WERI-Rb-1 (cell line): ENCODE data around the gene PCSK6.
"Not testable (repeated sequence)": the region's sequence is repeated elsewhere in the genome, so short reads cannot be mapped to it uniquely, and the experiment has no call there.

ENCODE experiments used
- DNase-seq: peaks from one replicate; pipeline ENCODE4 v3.0.0-alpha.2; 2020
- H3K27ac ChIP-seq: fragments of 250-450 bp; sonication (Bioruptor Pico); 2 replicates; pipeline ENCODE4 v1.5.1; 2020; ENCODE audit warnings: mild to moderate bottlenecking, moderate library complexity
- H3K27me3 ChIP-seq: fragments of 250-450 bp; sonication (Bioruptor Pico); 2 replicates; pipeline ENCODE4 v1.5.1; 2021; ENCODE audit warnings: mild to moderate bottlenecking, low read depth, moderate library complexity; ENCODE audit not compliant: insufficient read depth, severe bottlenecking
- H3K36me3 ChIP-seq: fragments of 250-450 bp; sonication (Bioruptor Pico); 2 replicates; pipeline ENCODE4 v1.5.1; 2020; ENCODE audit warnings: mild to moderate bottlenecking, moderate library complexity
- H3K4me3 ChIP-seq: 2 replicates; pipeline ENCODE4 v1.5.1; 2011; ENCODE audit warnings: low read depth, mild to moderate bottlenecking, control low read depth, low read length
- H3K9me3 ChIP-seq: fragments of 250-450 bp; sonication (Bioruptor Pico); 2 replicates; pipeline ENCODE4 v1.5.1; 2021; ENCODE audit warnings: mild to moderate bottlenecking, moderate library complexity; ENCODE audit not compliant: severe bottlenecking
- TF ChIP-seq, protein P1 (sequence below): IDR thresholded peaks from 2 replicates; pipeline ENCODE4 v1.5.1; 2011; ENCODE audit warnings: low read depth, mild to moderate bottlenecking, control low read depth, inconsistent platforms, low read length

Gene PCSK6

DNA sequence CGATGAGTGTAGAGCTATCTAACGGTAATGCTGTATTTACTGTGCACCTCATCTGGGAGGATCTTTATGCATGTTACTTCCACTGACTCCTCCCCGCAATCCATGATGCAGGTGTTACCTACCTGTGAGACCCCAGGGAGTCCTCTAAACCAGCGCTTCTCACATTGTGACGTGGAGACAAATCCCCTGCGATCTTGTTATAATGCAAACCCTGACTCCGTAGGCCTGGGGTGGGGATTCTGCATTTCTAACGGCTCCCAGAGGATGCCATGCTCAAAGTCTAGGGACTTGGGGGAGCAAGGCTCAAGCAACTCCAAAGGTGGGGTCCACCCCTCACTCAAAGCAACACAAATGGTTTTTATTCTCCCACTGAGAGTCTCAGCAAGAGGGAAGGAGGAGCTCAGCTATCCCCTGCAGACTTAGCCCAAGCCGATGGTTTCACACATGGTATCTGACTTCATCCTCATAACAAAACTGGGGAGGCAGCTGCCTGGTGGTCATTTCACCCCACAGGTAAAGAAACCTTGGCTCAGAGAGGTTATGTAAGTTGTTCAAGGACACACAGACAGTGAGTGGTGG lies 63.6 kb downstream of the PCSK6 start:
- no peaks in the 10 kb centered on the region for H3K36me3 ChIP-seq
- no peak overlapping the region for H3K4me3 ChIP-seq
- no peaks in the 10 kb centered on the region for H3K9me3 ChIP-seq
- H3K27me3 ChIP-seq = no peaks in the 10 kb centered on the region
- no peak for DNase-seq
- no peak overlapping the region for H3K27ac ChIP-seq
- TF ChIP-seq, protein P1, sequence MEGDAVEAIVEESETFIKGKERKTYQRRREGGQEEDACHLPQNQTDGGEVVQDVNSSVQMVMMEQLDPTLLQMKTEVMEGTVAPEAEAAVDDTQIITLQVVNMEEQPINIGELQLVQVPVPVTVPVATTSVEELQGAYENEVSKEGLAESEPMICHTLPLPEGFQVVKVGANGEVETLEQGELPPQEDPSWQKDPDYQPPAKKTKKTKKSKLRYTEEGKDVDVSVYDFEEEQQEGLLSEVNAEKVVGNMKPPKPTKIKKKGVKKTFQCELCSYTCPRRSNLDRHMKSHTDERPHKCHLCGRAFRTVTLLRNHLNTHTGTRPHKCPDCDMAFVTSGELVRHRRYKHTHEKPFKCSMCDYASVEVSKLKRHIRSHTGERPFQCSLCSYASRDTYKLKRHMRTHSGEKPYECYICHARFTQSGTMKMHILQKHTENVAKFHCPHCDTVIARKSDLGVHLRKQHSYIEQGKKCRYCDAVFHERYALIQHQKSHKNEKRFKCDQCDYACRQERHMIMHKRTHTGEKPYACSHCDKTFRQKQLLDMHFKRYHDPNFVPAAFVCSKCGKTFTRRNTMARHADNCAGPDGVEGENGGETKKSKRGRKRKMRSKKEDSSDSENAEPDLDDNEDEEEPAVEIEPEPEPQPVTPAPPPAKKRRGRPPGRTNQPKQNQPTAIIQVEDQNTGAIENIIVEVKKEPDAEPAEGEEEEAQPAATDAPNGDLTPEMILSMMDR = no peak

DNA sequence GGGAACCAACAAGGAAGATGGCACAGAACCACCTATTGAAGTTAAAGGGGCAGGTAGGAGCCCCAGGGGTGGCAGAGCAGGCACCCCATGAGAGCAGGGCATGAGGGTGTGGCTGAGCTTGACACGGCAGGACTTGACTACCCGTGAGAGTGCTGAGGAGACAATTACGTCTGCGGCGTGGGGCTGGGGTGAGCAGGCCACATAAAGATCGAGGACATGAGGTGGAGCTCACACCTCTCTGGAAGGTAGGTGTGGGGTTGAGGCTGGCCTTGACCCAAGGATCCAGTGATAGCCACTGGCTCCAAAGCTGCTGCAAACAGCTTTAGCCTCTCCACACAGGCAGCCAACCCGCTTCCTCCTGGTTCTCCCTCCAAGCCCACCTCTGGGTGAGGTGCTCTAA lies 64.5 kb downstream of the PCSK6 start:
- H3K36me3 ChIP-seq = no peaks in the 10 kb centered on the region
- DNase-seq = no peak
- no peaks in the 10 kb centered on the region for H3K27me3 ChIP-seq
- H3K9me3 ChIP-seq = no peaks in the 10 kb centered on the region
- H3K4me3 ChIP-seq = no peak overlapping the region
- H3K27ac ChIP-seq = no peak overlapping the region
- TF ChIP-seq, protein P1 = no peak

DNA sequence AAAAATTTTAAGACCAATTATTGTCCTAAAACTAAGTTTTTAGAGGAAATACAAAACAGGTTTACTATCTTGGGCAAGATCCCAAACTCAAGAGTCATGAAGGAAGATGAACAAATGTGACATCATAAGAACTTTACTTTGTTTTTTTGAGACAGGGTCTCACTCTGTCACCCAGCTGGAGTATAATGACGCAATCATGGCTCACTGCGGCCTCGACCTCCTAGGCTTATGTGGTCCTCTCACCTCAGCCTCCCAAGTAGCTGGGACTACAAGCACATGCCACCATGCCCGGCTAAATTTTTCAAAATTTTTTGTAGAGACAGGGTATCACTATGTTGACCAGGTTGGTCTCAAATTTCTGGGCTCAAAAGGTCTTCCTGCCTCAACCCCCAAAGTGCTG lies 69.3 kb downstream of the PCSK6 start:
- DNase-seq = no peak
- peaks cover 3% of the 10 kb centered on the region for H3K9me3 ChIP-seq
- H3K4me3 ChIP-seq = no peak overlapping the region
- no peak overlapping the region for H3K27ac ChIP-seq
- no peaks in the 10 kb centered on the region for H3K27me3 ChIP-seq
- TF ChIP-seq, protein P1 = no peak
- no peaks in the 10 kb centered on the region for H3K36me3 ChIP-seq

DNA sequence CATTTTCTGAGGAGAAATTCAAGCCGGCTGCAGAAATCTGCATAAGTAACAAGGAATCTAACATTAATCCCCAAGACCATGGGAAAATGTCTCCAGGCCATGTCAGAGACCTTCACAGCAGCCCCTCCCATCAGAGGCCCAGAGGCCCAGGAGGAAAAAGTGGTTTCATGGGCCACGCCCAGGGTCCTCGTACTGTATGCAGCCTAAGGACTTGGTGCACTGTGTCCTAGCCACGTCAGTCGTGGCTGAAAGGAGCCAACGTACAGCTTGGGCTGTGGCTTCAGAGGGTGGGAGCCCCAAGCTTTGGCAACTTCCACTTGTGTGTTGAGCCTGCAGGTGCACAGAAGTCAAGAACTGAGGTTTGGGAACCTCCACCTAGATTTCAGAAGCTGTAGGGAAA lies 73.0 kb downstream of the PCSK6 start:
- not testable (repeated sequence) for H3K9me3 ChIP-seq, H3K27ac ChIP-seq, H3K27me3 ChIP-seq, H3K4me3 ChIP-seq, DNase-seq, H3K36me3 ChIP-seq

DNA sequence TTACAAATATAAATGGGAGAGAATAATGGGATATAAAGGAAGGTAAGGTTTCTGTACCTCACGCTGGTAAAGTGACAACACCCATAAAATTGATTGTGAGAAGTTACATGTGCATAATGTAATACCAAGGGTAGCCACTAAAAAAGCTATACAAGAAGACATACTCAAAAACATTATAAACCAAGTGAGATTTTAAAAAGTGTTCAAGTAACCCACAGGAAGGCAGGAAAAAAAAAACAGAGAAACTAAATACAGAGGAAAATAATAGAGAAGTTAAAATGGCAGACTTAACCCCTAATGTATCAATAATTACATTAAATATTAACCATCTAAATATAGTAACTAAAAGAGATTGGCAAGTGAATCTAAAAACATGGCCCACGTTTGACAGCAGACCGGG lies 76.3 kb downstream of the PCSK6 start:
- H3K9me3 ChIP-seq = peaks cover 3% of the 10 kb centered on the region
- no peak overlapping the region for H3K4me3 ChIP-seq
- DNase-seq = no peak
- no peaks in the 10 kb centered on the region for H3K36me3 ChIP-seq
- no peaks in the 10 kb centered on the region for H3K27me3 ChIP-seq
- TF ChIP-seq, protein P1 = no peak
- no peak overlapping the region for H3K27ac ChIP-seq

DNA sequence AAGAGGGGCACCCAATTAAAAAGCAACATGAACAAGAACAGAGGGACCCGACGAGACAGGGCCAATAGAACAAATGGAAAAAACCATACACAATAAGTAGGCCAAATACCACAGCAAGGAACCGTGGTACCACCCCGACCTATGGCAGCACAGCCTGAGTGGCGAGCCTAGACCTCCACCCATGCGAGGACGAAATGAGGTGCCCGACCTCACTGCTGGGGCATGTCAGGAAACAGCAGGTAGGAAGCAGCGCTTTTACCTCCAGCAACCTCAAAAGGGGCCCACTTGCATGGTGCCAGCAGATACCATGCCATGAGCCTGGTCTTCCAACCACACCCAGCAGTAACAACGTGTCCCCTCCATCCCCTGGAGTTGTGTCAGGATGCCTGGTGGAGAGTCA lies 77.9 kb downstream of the PCSK6 start:
- no peaks in the 10 kb centered on the region for H3K36me3 ChIP-seq
- DNase-seq = no peak
- H3K9me3 ChIP-seq = peaks cover 2% of the 10 kb centered on the region
- H3K27me3 ChIP-seq = no peaks in the 10 kb centered on the region
- TF ChIP-seq, protein P1 = no peak
- H3K27ac ChIP-seq = no peak overlapping the region
- H3K4me3 ChIP-seq = no peak overlapping the region
